Muscle layer of colon (tissue), 2 donors: ENCODE measurements around the gene NUDT16L1.

Experiments
- H3K27ac ChIP-seq: one replicate; pipeline ENCODE4 v1.7.0; 2013; ENCODE audit warnings: low read depth, mild to moderate bottlenecking, low read length, moderate library complexity
- H3K27me3 ChIP-seq, 2 donors: one replicate each; pipeline ENCODE4 v1.7.0; 2013; ENCODE audit warnings: low read length in 2 of 2, mild to moderate bottlenecking in 2 of 2; ENCODE audit not compliant: insufficient read depth in 2 of 2, control insufficient read depth in 1 of 2
- H3K36me3 ChIP-seq: one replicate; pipeline ENCODE4 v1.7.0; 2013; ENCODE audit warnings: mild to moderate bottlenecking, low read length; ENCODE audit not compliant: insufficient read depth
- H3K4me1 ChIP-seq: one replicate; pipeline ENCODE4 v1.7.0; 2013; ENCODE audit warnings: mild to moderate bottlenecking, low read length; ENCODE audit not compliant: insufficient read depth
- H3K4me3 ChIP-seq, 2 donors: one replicate each; pipeline ENCODE4 v1.7.0; 2013; ENCODE audit warnings: low read length in 2 of 2, low read depth in 1 of 2, mild to moderate bottlenecking in 1 of 2, moderate library complexity in 1 of 2
- H3K9ac ChIP-seq: one replicate; pipeline ENCODE4 v1.7.0; 2013; ENCODE audit warnings: low read length
- H3K9me3 ChIP-seq: one replicate; pipeline ENCODE4 v1.7.0; 2013; ENCODE audit warnings: mild to moderate bottlenecking, low read length
- donor health status: abdominal sarcoma.
- donor health status: Adenocarcinoma of cecum.

Gene NUDT16L1

DNA sequence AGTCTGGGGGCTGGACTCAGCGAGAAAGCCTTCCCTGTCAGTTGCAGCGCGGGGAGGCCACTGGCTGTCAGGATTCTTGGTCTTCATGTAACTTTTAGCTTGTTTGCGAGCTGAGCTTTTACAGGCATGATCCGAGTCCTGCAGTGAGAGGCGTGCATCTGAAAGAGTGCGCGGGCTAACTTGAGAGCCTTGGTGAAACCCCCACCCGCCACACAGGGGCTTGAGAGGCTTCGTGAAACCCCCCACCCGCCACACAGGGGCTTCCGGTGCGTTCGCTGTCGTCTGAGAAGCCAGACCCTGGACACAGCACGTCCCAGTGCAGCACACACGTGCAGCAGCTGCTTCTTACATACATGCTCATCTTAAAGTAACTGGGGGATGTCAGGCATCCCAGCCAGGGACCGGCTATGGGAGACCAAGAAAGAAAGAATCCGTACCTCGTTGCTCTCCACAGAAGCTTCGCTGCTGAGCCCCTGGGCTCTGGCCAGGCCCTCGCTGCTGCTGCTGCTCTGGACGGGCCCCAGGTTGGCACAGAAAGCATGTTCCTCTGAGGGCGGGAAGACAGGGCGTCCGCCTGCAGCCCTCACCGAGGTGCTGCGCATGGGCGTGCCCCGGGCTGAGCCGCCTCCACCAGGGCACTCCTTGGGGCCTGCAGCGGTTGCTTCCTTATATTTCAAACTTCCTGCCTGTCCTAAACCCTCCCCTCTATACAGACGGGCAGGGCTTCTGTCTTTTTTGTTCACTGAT is 7.8 kb downstream of the NUDT16L1 start:
- Histone ChIP-seq H3K27ac (no peak overlapping the region), H3K36me3 (peaks cover 71% of the 10 kb centered on the region), H3K27me3 (no peaks in the 10 kb centered on the region), H3K9me3 (no peaks in the 10 kb centered on the region), H3K9ac (no peak overlapping the region), H3K4me1 (no peaks in the 10 kb centered on the region), H3K4me3 (no peak overlapping the region)

DNA sequence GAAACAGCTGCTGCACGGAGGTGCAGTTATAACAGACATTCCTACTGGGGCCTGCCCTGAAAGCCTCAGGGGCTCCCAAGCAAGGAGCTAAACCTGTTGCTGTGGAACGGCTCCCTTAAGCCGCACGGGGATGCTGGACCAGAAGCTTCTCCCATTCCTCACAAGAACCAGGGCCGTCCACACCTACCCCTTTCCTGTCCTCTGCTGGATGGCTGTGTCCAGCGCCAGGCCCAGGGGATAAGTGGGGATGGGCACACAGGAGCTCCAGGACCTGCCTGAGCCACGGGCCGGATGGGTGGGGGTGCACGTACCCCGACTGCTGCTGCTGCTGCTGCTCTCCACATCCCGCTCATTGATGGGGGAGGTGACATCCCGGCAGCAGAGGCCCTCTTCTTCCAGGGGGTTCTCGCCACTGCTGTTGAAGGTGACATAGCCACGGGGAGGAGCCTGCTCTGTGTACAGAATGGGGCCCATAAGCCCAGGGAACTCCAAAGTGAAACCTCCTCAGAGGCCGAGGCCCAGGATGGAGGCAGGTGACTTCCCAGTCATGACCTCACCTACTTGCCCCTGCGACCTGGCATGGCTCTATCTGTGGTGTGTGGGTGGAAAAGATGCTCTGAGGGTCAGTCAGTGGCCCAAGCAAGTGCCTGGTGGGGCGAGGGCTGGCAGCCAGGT is 8.6 kb downstream of the NUDT16L1 start:
- H3K27me3 ChIP-seq = no peaks in the 10 kb centered on the region
- no peaks in the 10 kb centered on the region for H3K9me3 ChIP-seq
- no peak overlapping the region for H3K27ac ChIP-seq
- H3K36me3 ChIP-seq = peaks cover 74% of the 10 kb centered on the region
- H3K4me1 ChIP-seq = no peaks in the 10 kb centered on the region
- no peak overlapping the region for H3K9ac ChIP-seq
- H3K4me3 ChIP-seq = no peak overlapping the region

DNA sequence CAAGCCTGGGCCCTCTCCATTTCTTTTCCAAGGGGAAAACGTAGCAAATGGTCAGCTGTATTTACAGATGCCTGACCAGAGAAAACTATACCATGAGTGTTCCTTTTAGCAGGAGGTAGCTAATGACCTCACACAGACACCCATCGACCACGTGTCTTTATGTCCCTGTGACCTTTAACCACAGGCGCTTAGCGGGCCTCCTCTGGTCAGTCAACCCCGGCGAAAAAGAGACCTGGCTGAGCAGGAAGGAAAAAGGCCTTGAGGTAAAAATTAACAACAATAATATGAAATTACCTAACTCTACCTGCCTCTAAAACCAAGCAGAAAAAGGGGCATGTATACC is 9.1 kb downstream of the NUDT16L1 start:
- H3K27me3 ChIP-seq = no peaks in the 10 kb centered on the region
- no peak overlapping the region for H3K9ac ChIP-seq
- no peaks in the 10 kb centered on the region for H3K4me1 ChIP-seq
- H3K9me3 ChIP-seq = no peaks in the 10 kb centered on the region
- no peak overlapping the region for H3K27ac ChIP-seq
- peaks cover 76% of the 10 kb centered on the region for H3K36me3 ChIP-seq
- no peak overlapping the region for H3K4me3 ChIP-seq

DNA sequence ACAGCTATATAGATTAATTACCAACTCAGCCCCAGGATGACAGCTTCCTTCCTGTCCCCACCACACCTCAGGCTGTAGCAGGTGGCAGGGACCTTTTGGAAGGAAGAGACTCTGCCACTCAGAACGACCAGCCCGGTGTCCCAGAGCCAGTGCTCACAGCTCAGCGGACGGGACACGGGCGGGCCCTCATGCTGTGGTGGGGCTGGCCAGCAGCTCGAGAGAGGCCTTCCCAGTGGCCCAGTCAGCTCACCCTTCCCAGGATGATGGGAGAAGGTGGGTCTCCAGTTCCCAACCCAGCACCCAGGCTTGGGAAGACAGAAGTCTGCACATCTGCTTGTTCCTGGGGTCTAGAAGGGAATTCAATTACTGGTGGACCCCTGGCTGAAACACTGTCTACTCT is 10.5 kb downstream of the NUDT16L1 start:
- H3K4me1 ChIP-seq = no peaks in the 10 kb centered on the region
- H3K4me3 ChIP-seq = no peak overlapping the region
- no peak overlapping the region for H3K9ac ChIP-seq
- no peak overlapping the region for H3K27ac ChIP-seq
- no peaks in the 10 kb centered on the region for H3K9me3 ChIP-seq
- H3K36me3 ChIP-seq = peaks cover 63% of the 10 kb centered on the region
- H3K27me3 ChIP-seq = no peaks in the 10 kb centered on the region

- H3K9me3 ChIP-seq = no peaks in the 10 kb centered on the region
- no peak overlapping the region for H3K27ac ChIP-seq
- peaks cover 60% of the 10 kb centered on the region for H3K36me3 ChIP-seq
- no peaks in the 10 kb centered on the region for H3K27me3 ChIP-seq
- H3K4me1 ChIP-seq = no peaks in the 10 kb centered on the region
- no peak overlapping the region for H3K4me3 ChIP-seq
- no peak overlapping the region for H3K9ac ChIP-seq
These were observed 11.1 kb downstream of the NUDT16L1 start for GRCh38 chr16:4704491-4704890.

GRCh38 chr16:4704913-4705312 is 11.6 kb downstream of the NUDT16L1 start:
- no peak overlapping the region for H3K27ac ChIP-seq
- no peaks in the 10 kb centered on the region for H3K27me3 ChIP-seq
- H3K4me1 ChIP-seq = no peaks in the 10 kb centered on the region
- no peak overlapping the region for H3K9ac ChIP-seq
- no peak overlapping the region for H3K4me3 ChIP-seq
- H3K9me3 ChIP-seq = no peaks in the 10 kb centered on the region
- peaks cover 59% of the 10 kb centered on the region for H3K36me3 ChIP-seq

GRCh38 chr16:4706871-4707270 is 13.5 kb downstream of the NUDT16L1 start:
- Histone ChIP-seq H3K36me3 (peaks cover 40% of the 10 kb centered on the region), H3K27ac (no peak overlapping the region), H3K4me3 (no peak overlapping the region), H3K9me3 (no peaks in the 10 kb centered on the region), H3K27me3 (no peaks in the 10 kb centered on the region), H3K4me1 (no peaks in the 10 kb centered on the region), H3K9ac (no peak overlapping the region)

DNA sequence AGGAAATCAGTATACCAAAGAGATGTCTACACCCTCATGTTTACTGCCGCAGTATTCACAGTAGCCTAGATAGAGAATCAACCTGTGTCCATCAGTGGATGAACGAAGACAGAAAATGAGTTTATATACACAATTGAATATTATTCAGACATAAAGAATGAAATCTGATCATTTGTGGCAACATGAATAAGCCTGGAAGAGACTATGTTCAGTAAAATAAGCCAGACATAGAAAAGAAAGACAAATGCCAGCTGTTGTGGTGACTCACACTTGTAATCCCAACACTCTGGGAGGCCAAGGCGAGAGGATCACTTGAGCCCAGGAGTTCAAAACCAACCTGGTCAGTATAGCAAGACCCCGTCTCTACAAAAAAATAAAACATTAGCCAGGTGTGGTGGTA is 16.1 kb downstream of the NUDT16L1 start:
- Histone ChIP-seq H3K36me3 (peaks cover 31% of the 10 kb centered on the region), H3K4me3 (no peak overlapping the region), H3K4me1 (no peaks in the 10 kb centered on the region), H3K9ac (no peak overlapping the region), H3K27ac (no peak overlapping the region), H3K27me3 (no peaks in the 10 kb centered on the region), H3K9me3 (no peaks in the 10 kb centered on the region)

DNA sequence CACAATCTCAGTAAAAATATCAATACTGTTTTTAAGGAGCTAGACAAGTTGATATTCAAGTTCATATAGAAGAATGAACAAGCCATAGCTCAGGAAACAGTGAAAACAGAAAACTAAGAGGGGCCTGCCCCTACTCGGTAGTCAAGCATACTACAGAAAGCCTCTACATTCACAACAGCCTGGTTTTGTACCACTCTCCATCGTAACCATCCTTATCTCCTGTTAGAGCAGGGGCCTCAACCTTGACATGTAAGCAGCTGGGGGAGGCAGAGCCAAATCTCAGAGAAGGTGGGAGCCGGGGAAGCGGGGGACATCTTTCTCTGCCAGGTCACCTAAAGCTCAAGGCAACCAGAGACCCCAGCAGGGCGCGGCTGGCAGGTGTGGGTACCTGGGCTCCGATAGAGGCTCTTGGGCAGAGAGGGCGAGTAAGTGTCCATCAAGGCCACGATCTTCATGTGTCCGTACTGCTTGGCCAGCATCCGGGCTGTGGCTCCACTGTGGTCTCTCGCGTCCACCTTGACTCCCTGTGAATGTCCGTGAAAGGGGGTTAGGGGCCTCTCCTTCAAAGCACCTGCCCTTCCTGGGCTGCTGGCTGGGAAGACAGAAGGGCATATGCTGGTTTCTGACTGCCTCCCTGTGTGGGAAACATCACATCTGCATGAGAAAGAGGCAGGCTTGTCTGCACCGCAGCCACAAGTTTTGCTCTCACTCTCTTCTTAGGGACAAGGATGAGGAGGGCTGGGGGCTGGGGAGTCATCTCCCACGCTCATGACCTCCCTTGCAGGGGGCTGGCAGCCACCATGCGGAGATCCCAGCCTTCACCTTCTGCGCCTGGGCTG is 20.5 kb downstream of the NUDT16L1 start:
- no peak overlapping the region for H3K9ac ChIP-seq
- no peaks in the 10 kb centered on the region for H3K27me3 ChIP-seq
- peaks cover 24% of the 10 kb centered on the region for H3K36me3 ChIP-seq

GRCh38 chr16:4714996-4715395 is 21.6 kb downstream of the NUDT16L1 start:
- Histone ChIP-seq H3K27me3 (no peaks in the 10 kb centered on the region), H3K4me1 (no peaks in the 10 kb centered on the region), H3K36me3 (peaks cover 18% of the 10 kb centered on the region), H3K9me3 (no peaks in the 10 kb centered on the region), H3K9ac (no peak overlapping the region), H3K27ac (no peak overlapping the region), H3K4me3 (no peak overlapping the region)

More for the DNA sequence above, 20.5 kb downstream of the NUDT16L1 start:
- Histone ChIP-seq H3K9me3 (no peaks in the 10 kb centered on the region), H3K4me3 (no peak overlapping the region), H3K4me1 (no peaks in the 10 kb centered on the region), H3K27ac (no peak overlapping the region)

- Histone ChIP-seq H3K27ac (no peak overlapping the region), H3K36me3 (peaks cover 17% of the 10 kb centered on the region), H3K27me3 (no peaks in the 10 kb centered on the region), H3K9me3 (no peaks in the 10 kb centered on the region), H3K9ac (no peak overlapping the region), H3K4me1 (no peaks in the 10 kb centered on the region), H3K4me3 (no peak overlapping the region)
These were observed 25.1 kb downstream of the NUDT16L1 start for GRCh38 chr16:4718466-4718865.
